Measurements from ENCODE around the gene ZNF655.

The ZNF655 gene

GRCh38 chr7:99559175-99559915 lies 903 bp downstream of the ZNF655 start (continued):
- peak; percentile 17; the same call in 1 of the 2 replicates for TF ChIP-seq ZNF423 (tag by site-specific recombination; IDR thresholded peaks at IDR 0.05)
- TF ChIP-seq SALL2 (tag by site-specific recombination; IDR thresholded peaks at IDR 0.05; ENCODE audit: borderline replicate concordance), result no peak
- TF ChIP-seq ZNF16 (tag by site-specific recombination; IDR thresholded peaks at IDR 0.05; ENCODE audit: low read depth), result no peak

- Histone ChIP-seq H3K9me3 (ENCODE audit: control insufficient read depth, insufficient read depth, low read depth, low read length) (no peaks in the 10 kb centered on the region), H3K4me1 (ENCODE audit: control insufficient read depth, insufficient read depth, low read length) (peaks cover 7% of the 10 kb centered on the region), H3K36me3 (ENCODE audit: control insufficient read depth in 2 of 2, insufficient read depth in 1 of 2, low read length in 2 of 2) (peaks cover 55 to 68% of the 10 kb centered on the region in 2 experiments), H3K4me3 (ENCODE audit: low read depth, low read length) (no peak overlapping the region), H3K27ac (ENCODE audit: extremely low read depth, low read depth, low read length) (no peak overlapping the region)
- ChIA-PET CTCF (interaction anchor here (0.7 kb wide), 1 partner anchor 16 kb away, joined by 3 read pairs; no protein-coding TSS in a partner anchor), POLR2A (interaction anchor here (0.9 to 1.4 kb wide), 2 partner anchors 10 to 56 kb away, joined by 3 to 6 read pairs; partner anchors contain the start of gene ZKSCAN5)
- TF ChIP-seq PRDM1 (tag by site-specific recombination; IDR thresholded peaks at IDR 0.05) (peak; percentile 67), ZNF302 (tag by site-specific recombination; IDR thresholded peaks at IDR 0.05; ENCODE audit: low read depth) (no peak)
Observed at GRCh38 chr7:99560834-99561736, 2.6 kb downstream of the ZNF655 start.

DNA sequence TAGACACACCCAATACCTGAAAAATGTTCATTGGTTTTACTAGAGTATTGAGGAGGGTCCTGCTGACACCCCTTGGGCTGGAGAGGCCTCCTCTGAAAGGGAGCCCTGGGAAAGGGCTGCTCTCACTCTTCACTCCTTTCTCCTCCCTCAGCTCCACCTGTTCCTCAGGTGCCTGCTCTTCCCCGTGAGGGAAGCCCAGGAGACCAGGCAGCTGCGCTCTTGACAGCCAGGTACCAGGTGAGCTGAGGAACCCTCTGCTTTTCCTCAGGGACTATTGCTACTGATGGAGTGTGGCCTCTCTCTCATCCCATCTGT lies 3.3 kb downstream of the ZNF655 start:
- POLR2A ChIA-PET, result interaction anchor here (0.9 to 1.4 kb wide), 2 partner anchors 9 to 57 kb away, joined by 3 to 6 read pairs; partner anchors contain the start of gene ZKSCAN5
- Histone ChIP-seq H3K9me3 (ENCODE audit: control insufficient read depth, insufficient read depth, low read depth, low read length) (no peaks in the 10 kb centered on the region), H3K36me3 (ENCODE audit: control insufficient read depth in 2 of 2, insufficient read depth in 1 of 2, low read length in 2 of 2) (peaks cover 58 to 69% of the 10 kb centered on the region in 2 experiments)

GRCh38 chr7:99562114-99562784 lies 3.8 kb downstream of the ZNF655 start:
- TF ChIP-seq, protein P1, sequence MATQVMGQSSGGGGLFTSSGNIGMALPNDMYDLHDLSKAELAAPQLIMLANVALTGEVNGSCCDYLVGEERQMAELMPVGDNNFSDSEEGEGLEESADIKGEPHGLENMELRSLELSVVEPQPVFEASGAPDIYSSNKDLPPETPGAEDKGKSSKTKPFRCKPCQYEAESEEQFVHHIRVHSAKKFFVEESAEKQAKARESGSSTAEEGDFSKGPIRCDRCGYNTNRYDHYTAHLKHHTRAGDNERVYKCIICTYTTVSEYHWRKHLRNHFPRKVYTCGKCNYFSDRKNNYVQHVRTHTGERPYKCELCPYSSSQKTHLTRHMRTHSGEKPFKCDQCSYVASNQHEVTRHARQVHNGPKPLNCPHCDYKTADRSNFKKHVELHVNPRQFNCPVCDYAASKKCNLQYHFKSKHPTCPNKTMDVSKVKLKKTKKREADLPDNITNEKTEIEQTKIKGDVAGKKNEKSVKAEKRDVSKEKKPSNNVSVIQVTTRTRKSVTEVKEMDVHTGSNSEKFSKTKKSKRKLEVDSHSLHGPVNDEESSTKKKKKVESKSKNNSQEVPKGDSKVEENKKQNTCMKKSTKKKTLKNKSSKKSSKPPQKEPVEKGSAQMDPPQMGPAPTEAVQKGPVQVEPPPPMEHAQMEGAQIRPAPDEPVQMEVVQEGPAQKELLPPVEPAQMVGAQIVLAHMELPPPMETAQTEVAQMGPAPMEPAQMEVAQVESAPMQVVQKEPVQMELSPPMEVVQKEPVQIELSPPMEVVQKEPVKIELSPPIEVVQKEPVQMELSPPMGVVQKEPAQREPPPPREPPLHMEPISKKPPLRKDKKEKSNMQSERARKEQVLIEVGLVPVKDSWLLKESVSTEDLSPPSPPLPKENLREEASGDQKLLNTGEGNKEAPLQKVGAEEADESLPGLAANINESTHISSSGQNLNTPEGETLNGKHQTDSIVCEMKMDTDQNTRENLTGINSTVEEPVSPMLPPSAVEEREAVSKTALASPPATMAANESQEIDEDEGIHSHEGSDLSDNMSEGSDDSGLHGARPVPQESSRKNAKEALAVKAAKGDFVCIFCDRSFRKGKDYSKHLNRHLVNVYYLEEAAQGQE (tag by site-specific recombination; IDR thresholded peaks at IDR 0.05), result peak; percentile 60
- no peak for TF ChIP-seq ZNF76 (tag by site-specific recombination; IDR thresholded peaks at IDR 0.05; ENCODE audit: borderline replicate concordance, low read depth)
- peak; percentile 95 for TF ChIP-seq ZNF239 (tag by site-specific recombination; IDR thresholded peaks at IDR 0.05)
- peak; percentile 66; the same call in 1 of the 2 replicates for TF ChIP-seq PRDM1 (tag by site-specific recombination; IDR thresholded peaks at IDR 0.05)
- H3K36me3 ChIP-seq (ENCODE audit: control insufficient read depth in 2 of 2, insufficient read depth in 1 of 2, low read length in 2 of 2), result peaks cover 59 to 66% of the 10 kb centered on the region in 2 experiments
- H3K27ac ChIP-seq (ENCODE audit: extremely low read depth, low read depth, low read length), result 0 out of 2 replicates have a peak overlapping the region, but pooled peaks have one; percentile 28
- peaks cover 7% of the 10 kb centered on the region for H3K4me1 ChIP-seq (ENCODE audit: control insufficient read depth, insufficient read depth, low read length)
- H3K4me3 ChIP-seq (ENCODE audit: low read depth, low read length), result no peak overlapping the region
- ChIA-PET CTCF (no interaction called here), POLR2A (interaction anchor here (1.0 to 1.4 kb wide), 3 partner anchors 10 to 58 kb away, joined by 4 to 6 read pairs (median 4); partner anchors contain the start of genes FAM200A and ZKSCAN5)
- H3K9me3 ChIP-seq (ENCODE audit: control insufficient read depth, insufficient read depth, low read depth, low read length), result no peaks in the 10 kb centered on the region

More for the DNA sequence above, 3.3 kb downstream of the ZNF655 start:
- CTCF ChIA-PET, result no interaction called here
- H3K4me3 ChIP-seq (ENCODE audit: low read depth, low read length), result no peak overlapping the region
- H3K4me1 ChIP-seq (ENCODE audit: control insufficient read depth, insufficient read depth, low read length), result peaks cover 7% of the 10 kb centered on the region
- TF ChIP-seq ZNF416 (tag by site-specific recombination; IDR thresholded peaks at IDR 0.05), result no peak
- peak; percentile 92 for TF ChIP-seq PRDM1 (tag by site-specific recombination; IDR thresholded peaks at IDR 0.05)
- H3K27ac ChIP-seq (ENCODE audit: extremely low read depth, low read depth, low read length), result no peak overlapping the region

Data from HEK293 (cell line).